NCI-H345 (cell line): ENCODE measurements around the gene C14orf39.
A peak's percentile ranks its signal among the peaks of the same experiment; 100 is the strongest.

Experiments used
- DNase-seq: peaks from one replicate; lab custom pipeline; 2025; lab: John Stamatoyannopoulos, UW

Gene C14orf39, protein sequence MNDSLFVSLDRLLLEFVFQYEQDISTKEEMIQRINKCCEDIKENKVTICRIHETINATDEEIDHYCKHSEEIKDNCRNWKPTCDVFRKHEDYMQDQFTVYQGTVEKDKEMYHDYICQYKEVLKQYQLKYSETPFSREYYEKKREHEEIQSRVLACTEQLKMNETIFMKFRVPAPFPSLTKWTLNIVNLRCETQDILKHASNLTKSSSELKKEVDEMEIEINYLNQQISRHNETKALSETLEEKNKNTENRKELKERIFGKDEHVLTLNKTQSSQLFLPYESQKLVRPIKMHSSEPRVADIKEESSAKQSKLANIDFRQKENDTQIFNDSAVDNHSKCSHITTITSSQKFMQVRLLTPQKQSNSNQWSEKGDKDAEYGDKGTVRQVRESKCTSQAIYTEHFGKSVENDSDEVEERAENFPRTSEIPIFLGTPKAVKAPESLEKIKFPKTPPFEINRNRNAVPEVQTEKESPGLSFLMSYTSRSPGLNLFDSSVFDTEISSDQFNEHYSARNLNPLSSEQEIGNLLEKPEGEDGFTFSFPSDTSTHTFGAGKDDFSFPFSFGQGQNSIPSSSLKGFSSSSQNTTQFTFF

DNA sequence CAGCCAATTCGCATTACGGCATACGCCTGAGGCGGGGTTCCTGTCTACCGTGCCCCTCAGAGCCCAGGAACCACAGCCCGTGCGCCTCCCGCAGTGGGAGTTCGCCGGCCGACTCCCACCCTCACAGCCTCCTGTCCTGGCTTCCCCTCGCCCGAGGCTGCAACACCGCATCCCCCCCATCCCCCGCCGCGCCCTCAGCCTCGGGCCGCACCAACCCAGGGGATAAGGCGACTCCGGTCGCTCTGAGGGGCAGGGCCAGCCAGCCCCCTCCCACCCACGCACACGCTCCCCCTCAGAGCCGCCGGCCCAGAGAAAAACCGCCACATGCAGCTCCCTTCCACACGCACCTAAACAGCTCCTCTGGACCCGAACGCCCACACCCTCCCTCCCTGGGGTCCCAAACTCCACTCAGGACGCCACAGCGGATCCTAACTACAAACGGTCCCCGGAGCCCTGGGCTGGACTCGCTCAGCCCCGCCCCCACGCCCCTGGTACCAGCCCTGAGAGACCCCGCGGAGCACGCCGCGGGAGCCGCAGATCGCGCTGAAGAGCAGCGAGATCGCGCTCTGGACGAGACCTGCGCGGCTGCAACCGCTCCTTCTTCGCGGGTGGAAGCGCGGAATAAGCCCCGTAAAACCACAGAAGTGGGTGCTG lies at the start of gene C14orf39:
Gene C14orf39 (minus strand): TSS at position 466 of the 654 bp plus-strand sequence. CDS start 985 bp downstream, outside the sequence.
- DNase-seq = peak; percentile 49

DNA sequence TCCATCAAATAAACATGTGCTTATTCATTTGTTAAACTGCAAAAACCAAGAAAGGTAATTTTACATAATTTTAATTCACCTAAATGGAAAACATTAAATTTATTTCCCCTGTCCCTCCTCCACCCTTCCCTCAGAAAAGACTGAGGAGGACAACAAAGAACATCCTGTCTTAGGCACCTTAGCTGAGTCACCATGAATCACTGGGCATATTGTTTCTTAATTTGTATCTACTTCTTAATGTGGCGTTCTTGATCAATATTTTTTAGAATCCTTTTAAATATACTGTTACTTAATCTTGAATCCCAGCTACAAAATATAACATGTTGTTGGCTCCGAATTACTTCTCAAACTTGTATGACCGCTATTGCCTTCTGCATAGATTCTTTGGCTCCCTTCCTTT lies 46.6 kb upstream of the C14orf39 start:
- no peak for DNase-seq

DNA sequence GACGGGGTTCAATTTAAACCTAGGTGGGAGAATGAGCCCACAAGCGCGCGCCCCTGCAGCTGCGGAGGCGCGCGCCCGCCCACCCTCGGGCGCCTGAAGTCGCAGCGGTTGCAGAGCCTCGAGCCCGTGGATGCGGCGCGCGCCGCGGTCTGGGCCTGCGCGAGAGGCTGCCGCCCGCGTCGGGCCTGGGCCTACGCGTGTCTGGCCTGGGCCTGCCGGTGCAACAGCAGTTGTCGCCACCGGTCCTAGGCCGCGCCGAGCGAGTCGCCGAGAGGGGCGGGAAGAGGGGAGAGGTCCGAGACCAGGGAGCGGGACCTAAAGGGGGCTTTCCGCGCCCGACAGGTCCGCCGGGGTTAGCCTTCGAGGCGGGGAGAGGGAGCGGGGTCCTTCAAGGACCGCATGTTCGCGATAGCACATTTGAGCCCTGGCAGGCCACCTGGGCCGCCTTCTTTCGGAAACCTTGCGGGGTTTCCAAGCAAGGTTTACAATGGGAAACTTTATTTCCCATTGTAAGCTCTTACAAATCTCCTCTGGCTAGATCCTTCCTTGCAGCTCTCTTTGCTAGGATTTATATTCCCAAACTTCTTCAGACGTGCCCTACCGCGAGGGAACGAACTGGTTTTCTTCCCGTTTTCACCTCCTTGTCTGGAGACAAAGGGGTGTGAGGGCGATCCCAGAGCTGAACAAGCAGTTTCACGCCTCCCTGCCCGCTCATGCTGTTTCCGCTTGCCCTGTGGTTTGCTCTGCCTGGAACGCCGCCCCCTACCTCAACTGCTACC lies 29.8 kb upstream of the C14orf39 start:
- DNase-seq = no peak

- peak; percentile 72 for DNase-seq
These were observed 29.1 kb upstream of the C14orf39 start for GRCh38 chr14:60514741-60515491.

GRCh38 chr14:60514378-60514740 lies 28.5 kb upstream of the C14orf39 start:
- DNase-seq = peak; percentile 69

DNA sequence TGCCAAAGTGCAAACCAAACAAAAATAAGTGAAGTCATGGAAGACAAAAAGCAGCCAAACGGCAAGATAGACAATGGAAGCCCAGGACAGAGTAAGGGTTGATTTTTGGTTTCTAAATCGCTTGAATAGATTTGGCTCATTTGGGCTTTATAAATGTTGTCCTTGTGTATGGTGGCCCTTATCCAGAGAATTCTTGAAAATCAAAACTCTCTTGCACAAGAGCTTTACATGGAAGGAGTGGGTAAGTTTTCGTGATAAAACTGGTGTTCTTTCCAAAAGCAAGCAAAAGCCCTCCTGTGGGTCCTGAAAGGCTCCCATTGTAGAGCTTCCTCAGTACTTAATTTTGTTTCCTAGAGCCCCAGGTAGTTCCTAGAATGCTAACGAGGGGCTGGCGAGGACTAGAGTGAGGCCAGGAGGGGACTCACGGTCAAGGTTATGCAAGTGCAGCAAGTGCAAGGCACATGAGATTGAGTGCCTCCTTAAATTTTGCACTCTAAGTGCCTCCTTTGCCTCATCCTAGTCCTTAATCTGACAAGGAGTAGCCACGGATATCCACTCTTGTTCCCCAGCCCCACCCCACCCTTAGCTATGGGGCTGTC lies 27.2 kb upstream of the C14orf39 start:
- DNase-seq = no peak

GRCh38 chr14:60512126-60512525 lies 26.3 kb upstream of the C14orf39 start:
- DNase-seq = no peak

- no peak for DNase-seq
These were observed 25.2 kb upstream of the C14orf39 start for GRCh38 chr14:60510951-60511599.

DNA sequence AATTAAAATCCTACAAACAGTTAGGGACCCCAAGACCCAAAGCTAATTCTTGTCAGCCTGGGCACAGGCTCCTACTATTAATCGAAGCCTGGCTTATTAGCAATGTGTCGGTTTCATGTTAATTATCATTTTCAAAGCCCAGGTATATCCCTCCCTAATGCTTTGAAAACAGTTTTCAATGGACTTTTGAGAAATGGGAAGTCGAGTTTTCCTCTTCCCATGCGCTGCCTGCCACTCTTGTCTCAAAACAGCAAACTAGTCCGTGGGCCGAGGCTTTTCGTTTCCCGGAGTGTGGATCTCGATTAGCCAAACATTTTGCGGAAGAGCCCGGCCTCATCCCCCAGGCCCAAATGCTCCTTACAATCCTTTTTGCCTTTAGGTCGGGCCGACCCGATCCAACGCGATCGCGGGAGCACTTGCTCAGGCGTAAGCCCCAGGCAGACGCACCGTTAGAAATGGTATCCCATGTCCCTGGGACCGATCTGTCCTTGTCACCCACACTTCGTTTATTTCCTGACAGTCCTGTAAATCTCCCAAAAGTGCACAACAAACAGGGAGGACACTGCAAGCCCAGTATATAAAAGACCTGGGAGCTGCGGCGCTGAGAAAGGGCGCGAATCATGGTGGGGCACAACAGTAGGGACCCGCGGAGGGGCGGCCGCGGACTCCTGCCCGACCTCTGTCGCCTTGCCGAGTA lies 24.5 kb upstream of the C14orf39 start:
- no peak for DNase-seq

DNA sequence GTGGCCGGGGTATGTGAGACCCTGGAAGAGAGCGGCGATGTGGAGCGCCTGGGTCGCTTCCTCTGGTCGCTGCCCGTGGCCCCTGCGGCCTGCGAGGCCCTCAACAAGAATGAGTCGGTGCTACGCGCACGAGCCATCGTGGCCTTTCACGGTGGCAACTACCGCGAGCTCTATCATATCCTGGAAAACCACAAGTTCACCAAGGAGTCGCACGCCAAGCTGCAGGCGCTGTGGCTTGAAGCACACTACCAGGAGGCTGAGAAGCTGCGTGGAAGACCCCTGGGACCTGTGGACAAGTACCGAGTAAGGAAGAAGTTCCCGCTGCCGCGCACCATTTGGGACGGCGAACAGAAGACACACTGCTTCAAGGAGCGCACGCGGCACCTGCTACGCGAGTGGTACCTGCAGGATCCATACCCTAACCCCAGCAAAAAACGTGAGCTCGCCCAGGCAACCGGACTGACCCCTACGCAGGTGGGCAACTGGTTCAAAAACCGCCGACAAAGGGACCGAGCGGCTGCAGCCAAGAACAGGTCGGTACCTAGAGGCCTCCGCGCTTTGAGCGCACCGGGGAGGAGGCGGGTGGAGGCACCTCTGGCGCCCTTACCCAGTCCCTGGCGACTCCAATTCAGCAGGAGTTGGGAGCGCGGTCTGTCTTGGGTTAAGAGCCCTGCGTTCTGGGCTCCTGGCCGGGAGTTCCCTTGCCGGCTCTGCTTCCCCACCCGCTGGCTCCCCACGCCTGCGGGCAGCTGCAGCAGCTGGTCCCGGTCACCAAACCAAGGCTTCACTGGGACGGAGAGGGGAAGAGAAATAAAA lies 23.8 kb upstream of the C14orf39 start:
- DNase-seq = no peak

DNA sequence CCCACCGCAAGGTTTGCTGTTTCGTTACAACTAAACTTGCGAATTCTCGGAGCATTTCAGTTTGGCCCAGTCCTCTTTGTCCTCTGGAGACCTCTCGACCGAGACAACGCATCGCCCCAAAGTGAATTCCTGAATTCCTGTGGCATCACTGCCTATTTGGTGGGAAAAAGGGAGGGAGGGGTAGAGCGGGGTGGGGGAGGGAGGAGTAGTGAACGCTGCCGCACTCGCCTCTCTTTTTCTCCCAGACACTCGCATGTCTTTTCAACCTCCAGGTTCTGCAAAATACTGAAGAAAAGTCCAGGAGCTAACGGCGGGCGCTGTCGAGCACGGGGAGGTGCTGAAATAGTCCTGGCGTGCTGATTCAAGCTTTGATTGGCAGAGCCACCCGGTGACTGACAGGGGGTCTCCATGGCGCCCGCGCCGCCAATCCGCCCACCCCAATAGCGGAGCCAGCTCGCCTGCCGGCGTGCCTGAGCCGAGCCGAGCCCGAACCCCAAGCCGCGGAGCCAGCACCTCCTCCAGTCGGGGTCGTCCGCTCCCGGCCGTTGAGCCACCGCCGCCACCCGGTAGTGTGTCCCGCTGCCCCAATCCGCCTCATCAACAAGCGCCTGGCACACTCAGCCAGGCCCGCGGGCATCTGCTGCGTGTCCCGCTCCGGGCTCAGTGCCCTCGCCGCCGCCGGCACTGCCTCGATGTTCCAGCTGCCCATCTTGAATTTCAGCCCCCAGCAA lies 23.0 kb upstream of the C14orf39 start, which contains the start of gene SIX6:
Gene SIX6 (plus strand): TSS at position 440 of the 731 bp plus-strand sequence. CDS start 253 bp downstream, at position 693.
- peak; percentile 58 for DNase-seq

GRCh38 chr14:60508363-60508706 lies 22.5 kb upstream of the C14orf39 start:
- DNase-seq = no peak

DNA sequence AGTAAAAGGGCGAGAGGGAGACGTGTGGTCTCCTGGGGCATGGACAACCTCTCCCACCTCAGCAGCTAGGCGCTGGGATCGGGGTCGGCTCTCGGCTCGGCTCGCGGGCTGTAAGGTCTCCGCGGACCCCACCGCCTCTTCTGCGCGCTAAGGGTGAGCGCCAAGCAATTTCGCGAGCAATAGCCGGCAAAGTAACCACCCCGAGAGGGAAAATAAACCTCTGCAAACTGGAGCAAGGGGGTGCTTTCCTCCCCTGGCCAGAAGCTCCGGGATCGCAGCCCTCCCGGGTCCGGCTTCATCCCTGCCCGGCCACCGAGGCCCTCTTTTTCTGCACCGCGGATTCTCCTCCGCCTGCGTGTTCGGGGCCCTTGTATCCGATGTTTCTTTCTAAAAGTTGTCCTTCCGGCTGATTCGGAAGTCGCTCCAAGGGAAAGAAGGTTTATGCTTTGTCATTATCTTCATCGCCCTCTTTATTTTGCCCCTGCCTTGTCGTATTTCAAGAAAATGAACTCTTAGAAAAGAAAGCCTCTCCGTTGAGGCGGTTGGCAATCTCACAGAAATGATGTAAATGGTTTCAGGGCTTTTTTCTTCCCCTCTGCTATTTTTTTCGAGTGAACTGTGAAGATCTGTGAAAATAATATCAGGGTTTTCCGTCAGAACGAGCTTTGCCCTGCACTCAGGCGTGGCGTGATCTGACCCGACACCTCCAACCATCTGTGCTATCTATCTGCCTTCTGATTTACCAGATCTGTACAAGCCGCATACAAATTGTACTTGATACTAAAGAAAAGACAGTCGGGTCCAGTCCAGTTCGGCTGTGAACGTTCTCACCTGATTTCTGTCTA lies 21.3 kb upstream of the C14orf39 start:
- DNase-seq = no peak

GRCh38 chr14:60506462-60506984 lies 20.7 kb upstream of the C14orf39 start:
- DNase-seq = no peak

GRCh38 chr14:60506010-60506409 lies 20.1 kb upstream of the C14orf39 start:
- no peak for DNase-seq

GRCh38 chr14:60505448-60505847 lies 19.6 kb upstream of the C14orf39 start:
- DNase-seq = no peak

DNA sequence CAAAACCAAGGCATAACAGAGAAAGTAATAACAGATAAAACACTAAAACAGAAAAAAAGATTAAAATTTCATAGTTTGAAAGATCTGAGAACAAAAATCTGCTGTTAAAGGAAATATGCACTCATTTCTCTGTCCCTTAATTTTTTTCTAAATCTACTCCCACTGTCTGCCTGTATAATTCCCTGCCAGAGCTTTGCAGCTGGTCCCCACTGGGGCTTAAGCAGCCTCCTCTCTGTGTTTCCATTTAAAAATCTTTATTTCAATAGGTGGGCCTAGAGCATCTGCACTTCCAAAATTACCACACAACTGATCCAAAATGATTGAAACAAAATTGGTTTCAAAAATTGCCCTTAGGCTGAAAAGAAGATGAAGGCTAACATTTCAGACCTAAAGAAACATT lies 16.7 kb upstream of the C14orf39 start:
- DNase-seq = no peak
